Activated CD8-positive, alpha-beta T cell treated with anti-CD3 and anti-CD28 coated beads, Interleukin-2, amount 10 ng/mL, durations not matched to agents 7 days and 5 days (primary cell): Measurements from ENCODE around the gene NOCT. TPM values are rescaled to one million over a fixed set of nuclear protein-coding genes. Genes with fewer than 3 reads are reported as not detected.
A peak's percentile ranks its signal among the peaks of the same experiment; 100 is the strongest.

ENCODE experiments used
- ATAC-seq: fragments of 150-1000 bp; cut with Tn5 transposase; one replicate; pipeline ENCODE4 v1.10.0; 2021; ENCODE audit warnings: moderate library complexity
- CTCF ChIA-PET: fragments of 350-600 bp; sonication (Branson Sonifier 250); formaldehyde crosslinking; loops from one replicate; lab custom pipeline; 2021; ENCODE audit warnings: antibody characterized with exemption; lab: Charles Lee
- POLR2A ChIA-PET: fragments of 350-600 bp; sonication (Branson Sonifier 250); formaldehyde crosslinking; loops from one replicate; lab custom pipeline; 2021; ENCODE audit warnings: antibody characterized with exemption; lab: Charles Lee
- DNase-seq: peaks from one replicate; pipeline ENCODE4 v3.0.0-alpha.2; 2020
- H3K27ac Mint-ChIP-seq: one replicate; pipeline ENCODE4 v1.8.0; 2021; ENCODE audit warnings: mild to moderate bottlenecking, mixed read lengths
- H3K27me3 Mint-ChIP-seq: one replicate; pipeline ENCODE4 v1.8.0; 2021; ENCODE audit warnings: low read depth, mixed read lengths
- H3K36me3 Mint-ChIP-seq: one replicate; pipeline ENCODE4 v1.8.0; 2021; ENCODE audit warnings: low read depth, mixed read lengths
- H3K4me1 Mint-ChIP-seq: one replicate; pipeline ENCODE4 v1.8.0; 2021; ENCODE audit warnings: low read depth, mixed read lengths
- H3K4me3 Mint-ChIP-seq: one replicate; pipeline ENCODE4 v1.8.0; 2021; ENCODE audit warnings: mild to moderate bottlenecking, mixed read lengths
- H3K9me3 Mint-ChIP-seq: one replicate; pipeline ENCODE4 v1.8.0; 2022; ENCODE audit warnings: mixed read lengths; ENCODE audit not compliant: insufficient read depth
- total RNA-seq, 2 experiments: library from RNA; stranded (reverse); gene quantifications; one replicate each; pipeline ENCODE4 v1.2.3, GENCODE V29; 2021

NOCT gene
- total RNA-seq, 2 experiments from 2014 or later, result 8.6 to 9.3 TPM

DNA sequence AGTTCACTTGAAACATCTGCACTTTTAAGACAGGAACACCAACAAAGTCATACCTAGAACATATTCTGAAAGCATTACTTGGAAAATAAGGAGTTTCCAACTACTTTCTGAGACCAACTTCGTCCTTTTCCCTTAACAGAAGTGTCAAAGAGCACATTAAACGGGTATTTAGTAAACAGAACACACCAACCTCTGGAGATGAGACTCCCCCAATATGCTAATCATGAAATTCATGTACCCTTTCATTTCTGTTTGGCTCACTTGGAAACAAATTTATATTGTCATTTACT lies 69.2 kb downstream of the NOCT start:
- H3K4me3 Mint-ChIP-seq, result peak overlapping the region; percentile 77
- DNase-seq, result no peak
- ChIA-PET POLR2A (interaction anchor here (0.7 to 4.4 kb wide), 4 partner anchors 32 to 216 kb away, joined by 5 to 24 read pairs (median 18); partner anchors contain the start of genes NAA15, NDUFC1 and NOCT), CTCF (interaction anchor here (0.7 to 2.7 kb wide), 7 partner anchors 10 to 211 kb away, joined by 3 to 14 read pairs (median 4); partner anchors contain the start of gene ELF2)
- ATAC-seq, result no peak
- H3K4me1 Mint-ChIP-seq, result peaks cover 30% of the 10 kb centered on the region
- no peaks in the 10 kb centered on the region for H3K9me3 Mint-ChIP-seq
- peak overlapping the region; percentile 99 for H3K27ac Mint-ChIP-seq
- peaks cover 22% of the 10 kb centered on the region for H3K36me3 Mint-ChIP-seq
- H3K27me3 Mint-ChIP-seq, result no peaks in the 10 kb centered on the region

DNA sequence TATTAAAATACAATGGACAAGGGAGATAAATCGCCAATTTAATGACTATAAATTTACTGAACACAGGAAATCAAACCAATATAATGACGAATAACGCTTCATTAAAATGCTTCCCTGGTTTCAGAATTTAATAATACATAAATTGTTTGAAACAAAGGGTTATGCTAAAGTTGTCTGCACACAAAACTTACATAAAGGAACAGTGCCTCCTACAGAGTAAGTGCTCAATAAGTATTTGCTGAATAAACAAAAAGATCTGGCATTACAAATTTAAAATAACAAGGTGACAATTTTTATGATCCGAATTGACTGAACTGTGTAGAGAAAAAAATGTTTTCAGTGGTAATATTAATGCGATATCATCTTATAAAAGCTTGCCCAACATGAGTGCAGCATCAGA lies 69.6 kb downstream of the NOCT start:
- H3K4me3 Mint-ChIP-seq, result peak overlapping the region; percentile 77
- DNase-seq (no peak), ATAC-seq (no peak)
- H3K4me1 Mint-ChIP-seq, result peaks cover 28% of the 10 kb centered on the region
- ChIA-PET CTCF (interaction anchor here (0.7 to 2.4 kb wide), 8 partner anchors 7 to 446 kb away, joined by 3 to 14 read pairs (median 4); partner anchors contain the start of gene ELF2), POLR2A (interaction anchor here (2.7 to 2.9 kb wide), 2 partner anchors 211 to 216 kb away, joined by 13 to 24 read pairs; partner anchors contain the start of genes NAA15 and NDUFC1)
- no peak overlapping the region for H3K27ac Mint-ChIP-seq
- H3K9me3 Mint-ChIP-seq, result no peaks in the 10 kb centered on the region
- no peaks in the 10 kb centered on the region for H3K27me3 Mint-ChIP-seq
- peaks cover 20% of the 10 kb centered on the region for H3K36me3 Mint-ChIP-seq

DNA sequence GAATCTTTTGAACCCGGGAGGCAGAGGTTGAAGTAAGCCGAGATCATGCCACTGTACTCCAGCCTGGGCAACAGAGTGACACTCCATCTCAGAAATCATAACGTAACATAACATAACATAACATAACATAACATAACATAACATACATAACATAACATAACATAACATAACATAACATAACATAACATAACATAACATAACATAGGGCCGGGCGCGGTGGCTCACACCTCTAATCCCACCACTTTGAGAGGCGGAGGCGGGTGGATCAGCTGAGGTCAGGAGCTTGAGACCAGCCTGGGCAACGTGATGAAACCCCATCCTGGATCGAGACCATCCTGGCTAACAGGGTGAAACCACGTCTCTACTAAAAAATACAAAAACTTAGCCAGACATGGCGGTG lies 76.7 kb downstream of the NOCT start:
- no peaks in the 10 kb centered on the region for H3K9me3 Mint-ChIP-seq

More for the DNA sequence above, 76.7 kb downstream of the NOCT start:
- Mint-ChIP-seq H3K4me1 (peaks cover 2% of the 10 kb centered on the region), H3K27me3 (no peaks in the 10 kb centered on the region), H3K27ac (no peak overlapping the region), H3K36me3 (no peaks in the 10 kb centered on the region), H3K4me3 (no peak overlapping the region)
- ATAC-seq (no peak), DNase-seq (no peak)
- ChIA-PET POLR2A (no interaction called here), CTCF (interaction anchor here (1.3 to 1.7 kb wide), 3 partner anchors 62 to 203 kb away, joined by 4 read pairs; no protein-coding TSS in a partner anchor)

Other genes with a start within 250 kb of the NOCT start
- gene ELF2, start 161.4 kb downstream of the NOCT start, total RNA-seq, result 10 to 100 TPM; 34.3 to 36.3 TPM